Kidney (tissue), 14 donors: ENCODE data around the gene CHD2. TPM values are rescaled to one million over a fixed set of nuclear protein-coding genes. Genes with fewer than 3 reads are reported as not detected.

ENCODE experiments used
- DNase-seq, 5 donors: peaks; one replicate each; pipeline ENCODE4 v3.0.0-alpha.2; 2013 to 2020
- FAIRE-seq: peaks from 2 replicates; lab custom pipeline; 2012; peaks lifted over from hg19 to GRCh38; lab: Jason Lieb, UNC
- H3K27ac ChIP-seq, 2 donors: one replicate each; pipeline ENCODE4 v1.7.0; 2013; ENCODE audit warnings: low read depth in 2 of 2, low read length in 2 of 2, inconsistent platforms in 1 of 2
- H3K27me3 ChIP-seq: one replicate; pipeline ENCODE4 v1.7.1; 2013; ENCODE audit warnings: low read length, inconsistent platforms; ENCODE audit not compliant: control insufficient read depth, insufficient read depth
- H3K36me3 ChIP-seq, 3 donors: one replicate each; pipeline versions ENCODE4 v1.7.0 to v1.7.1; 2013; ENCODE audit warnings: low read length in 3 of 3, control low read depth in 1 of 3, inconsistent platforms in 1 of 3; ENCODE audit not compliant: insufficient read depth in 3 of 3, control insufficient read depth in 2 of 3
- H3K4me1 ChIP-seq, 3 donors: one replicate each; pipeline versions ENCODE4 v1.7.0 to v1.7.1; 2013; ENCODE audit warnings: low read length in 3 of 3, inconsistent platforms in 1 of 3, low read depth in 1 of 3; ENCODE audit not compliant: control insufficient read depth in 2 of 3, insufficient read depth in 2 of 3
- H3K4me3 ChIP-seq, 3 donors: one replicate each; pipeline versions ENCODE4 v1.7.0 to v1.8.1; 2013; ENCODE audit warnings: low read length in 3 of 3, control low read depth in 1 of 3, inconsistent platforms in 1 of 3
- H3K9ac ChIP-seq, 3 donors: one replicate each; pipeline versions ENCODE4 v1.7.0 to v1.7.1; 2013; ENCODE audit warnings: low read length in 3 of 3, control low read depth in 1 of 3, inconsistent platforms in 1 of 3
- H3K9me3 ChIP-seq, 3 donors: one replicate each; pipeline versions ENCODE4 v1.7.0 to v1.7.1; 2013; ENCODE audit warnings: low read length in 3 of 3, control low read depth in 1 of 3, inconsistent platforms in 1 of 3; ENCODE audit not compliant: control insufficient read depth in 2 of 3, insufficient read depth in 1 of 3
- CTCF ChIP-seq: IDR thresholded peaks from 3 replicates; pipeline ENCODE4 v1.5.1; 2012; ENCODE audit warnings: mild to moderate bottlenecking, moderate library complexity, borderline replicate concordance; ENCODE audit not compliant: insufficient read depth; ENCODE audit errors: extremely low read depth
- intact Hi-C: fragments of 100-400 bp; cut with DNase I; formaldehyde crosslinking; loops from one replicate; pipeline ENCODE4 v1.11.1; 2022
- polyA plus RNA-seq: library from polyadenylated mRNA; stranded (reverse); fragments of 350-450 nt; fragmentation: Illumina TruSeq; extraction: RNeasy Lipid Tissue Mini Kit (QIAGEN cat#74804); gene quantifications from one replicate; pipeline ENCODE4 v1.2.3, GENCODE V29; 2014; ENCODE audit warnings: low read depth, low replicate concordance; ENCODE audit not compliant: insufficient read depth
- total RNA-seq: library from RNA; stranded (reverse); fragmentation: NEBNext Ultra II Directional; extraction: Animal tissue kit (Norgen Biotek cat#: 25700); gene quantifications from one replicate; pipeline ENCODE4 v1.2.1, GENCODE V29; 2021
- donor health status: control.
- donor health status: control.
- donor health status: control.
- donor health status: control.
- donor health status: control.
- donor health status: DM: yes; HTN: yes; CAD: no.
- donor health status: Normal renal cell carcinoma (clear cell type).

The CHD2 gene
- total and polyA plus RNA-seq, 2 donors from 2014 or later: 22.5 to 137 TPM

DNA sequence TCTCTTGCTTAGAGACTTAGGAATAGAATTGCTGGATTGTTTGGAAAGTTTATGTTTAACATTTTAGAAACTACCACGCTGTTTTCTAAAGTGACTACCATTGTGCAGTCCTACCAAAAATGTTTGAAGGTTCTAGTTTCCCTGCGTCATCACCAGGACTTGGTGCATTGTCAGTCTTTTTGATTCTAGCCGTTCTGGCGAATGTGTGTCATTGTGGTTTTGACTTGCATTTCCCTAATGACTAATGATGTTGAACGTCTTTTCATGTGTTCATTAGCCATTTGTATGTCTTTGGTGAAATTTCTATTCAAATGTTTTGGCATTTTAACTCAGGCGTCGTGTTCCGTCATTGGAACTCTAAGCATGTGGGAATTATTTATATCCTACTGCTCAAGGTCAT lies 58.0 kb downstream of the CHD2 start:
- TF ChIP-seq CTCF: no peak
- H3K27me3 ChIP-seq: no peaks in the 10 kb centered on the region
- no peak overlapping the region for H3K9ac ChIP-seq
- DNase-seq (no peak), FAIRE-seq (no peak)
- no peak overlapping the region for H3K4me3 ChIP-seq
- no peaks in the 10 kb centered on the region for H3K4me1 ChIP-seq
- H3K9me3 ChIP-seq: peaks cover 0 to 5% (median 2%) of the 10 kb centered on the region in 3 donors
- H3K27ac ChIP-seq: no peak overlapping the region
- peaks cover 17 to 55% (median 25%) of the 10 kb centered on the region in 3 donors for H3K36me3 ChIP-seq
- intact Hi-C loops: no loop called here

DNA sequence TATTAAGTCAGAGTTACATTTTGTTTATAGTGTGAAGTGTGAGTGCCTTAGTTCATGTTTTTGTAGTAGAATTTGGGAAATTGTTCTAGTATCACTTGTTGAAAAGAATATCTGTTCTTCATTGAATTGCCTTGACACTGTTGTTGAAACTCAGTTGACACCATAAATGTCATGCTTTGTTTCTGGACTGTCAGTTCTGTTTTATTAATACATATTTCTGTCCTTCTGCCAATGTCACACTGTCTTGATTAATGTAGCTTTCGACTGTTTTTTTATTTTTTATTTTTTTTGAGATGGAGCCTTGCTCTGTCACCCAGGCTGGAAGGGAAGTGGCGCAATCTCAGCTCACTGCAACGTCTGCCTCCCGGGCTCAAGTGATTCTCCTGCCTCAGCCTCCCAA lies 59.1 kb downstream of the CHD2 start:
- intact Hi-C loops: no loop called here
- FAIRE-seq: no peak
- H3K27ac ChIP-seq: no peak overlapping the region
- peaks cover 0 to 5% (median 2%) of the 10 kb centered on the region in 3 donors for H3K9me3 ChIP-seq
- DNase-seq: no peak
- no peaks in the 10 kb centered on the region for H3K4me1 ChIP-seq
- H3K4me3 ChIP-seq: no peak overlapping the region
- TF ChIP-seq CTCF: no peak
- H3K9ac ChIP-seq: no peak overlapping the region
- no peaks in the 10 kb centered on the region for H3K27me3 ChIP-seq
- peaks cover 13 to 60% (median 26%) of the 10 kb centered on the region in 3 donors for H3K36me3 ChIP-seq

DNA sequence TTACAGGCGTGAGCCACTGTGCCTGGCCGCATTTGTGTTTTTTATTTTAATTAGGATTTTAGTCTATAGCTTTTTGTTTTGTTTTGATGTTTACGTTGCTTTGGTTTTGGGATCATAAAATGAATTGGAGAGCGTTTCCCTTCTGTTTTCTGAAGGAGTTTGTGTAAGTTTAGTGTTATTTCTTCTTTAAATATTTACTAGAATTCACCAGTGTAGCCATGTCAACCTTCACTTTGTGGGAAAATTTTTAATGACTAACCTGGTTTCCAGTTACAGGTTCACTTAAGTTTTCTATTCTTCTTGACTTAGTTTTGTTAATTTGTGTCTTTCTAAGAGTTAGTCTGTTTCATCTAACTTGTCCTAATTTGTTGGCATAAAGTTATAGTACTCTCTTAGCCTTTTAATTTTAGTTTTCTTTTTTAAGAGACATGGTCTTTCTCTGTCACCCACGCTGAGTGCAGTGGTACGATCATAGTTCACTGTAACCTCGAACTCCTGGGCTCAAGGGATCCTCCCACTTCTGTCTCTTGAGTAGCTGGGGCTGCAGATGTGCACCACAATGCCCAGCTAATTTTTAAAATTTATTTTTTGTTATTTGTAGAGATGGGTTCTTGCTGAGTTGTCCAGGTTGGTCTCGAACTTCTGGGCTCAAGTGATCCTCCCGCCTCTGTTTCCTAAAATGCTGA lies 61.0 kb downstream of the CHD2 start:
- peaks cover 15 to 49% (median 20%) of the 10 kb centered on the region in 3 donors for H3K36me3 ChIP-seq
- no peak for TF ChIP-seq CTCF
- peaks cover 0 to 5% (median 2%) of the 10 kb centered on the region in 3 donors for H3K9me3 ChIP-seq
- no peaks in the 10 kb centered on the region for H3K27me3 ChIP-seq
- DNase-seq (peak in 2 of 5 donors; percentile 16 to 18), FAIRE-seq (peak; percentile 29)
- no peaks in the 10 kb centered on the region for H3K4me1 ChIP-seq
- intact Hi-C loops: no loop called here
- no peak overlapping the region for H3K27ac ChIP-seq
- H3K4me3 ChIP-seq: no peak overlapping the region
- no peak overlapping the region for H3K9ac ChIP-seq
